IPS DF 4.7 (cell line): ENCODE data around the gene NEU2.
"Not testable (repeated sequence)": the region's sequence is repeated elsewhere in the genome, so short reads cannot be mapped to it uniquely, and the experiment has no call there.

ENCODE experiments used
- DNase-seq: peaks from one replicate; pipeline ENCODE4 v3.0.0-alpha.2; 2013; ENCODE audit warnings: low spot score; ENCODE audit errors: extremely low read depth

Gene NEU2

GRCh38 chr2:233010569-233011267 lies 21.8 kb upstream of the NEU2 start:
- no peak for DNase-seq

GRCh38 chr2:233011268-233011650 lies 21.2 kb upstream of the NEU2 start:
- DNase-seq, result no peak

GRCh38 chr2:233011702-233012131 lies 20.8 kb upstream of the NEU2 start:
- no peak for DNase-seq

GRCh38 chr2:233012301-233012971 lies 20.0 kb upstream of the NEU2 start:
- DNase-seq, result no peak

- no peak for DNase-seq
These were observed 19.4 kb upstream of the NEU2 start, which contains the start of gene NGEF for GRCh38 chr2:233013027-233013461. Gene NGEF, minus strand, starts transcription at chr2:233013256. Its CDS starts 38,366 bp downstream, at chr2:232974890.

GRCh38 chr2:233013650-233014049 lies 18.8 kb upstream of the NEU2 start:
- DNase-seq, result no peak

GRCh38 chr2:233015019-233015645 lies 17.3 kb upstream of the NEU2 start:
- no peak for DNase-seq

GRCh38 chr2:233017947-233018346 lies 14.5 kb upstream of the NEU2 start:
- no peak for DNase-seq

- not testable (repeated sequence) for DNase-seq
These were observed 12.9 kb upstream of the NEU2 start for GRCh38 chr2:233019610-233020009.

- DNase-seq, result no peak
These were observed 12.0 kb upstream of the NEU2 start for GRCh38 chr2:233020454-233020853.

- no peak for DNase-seq
These were observed 10.7 kb upstream of the NEU2 start for GRCh38 chr2:233021771-233022170.

GRCh38 chr2:233022561-233022960 lies 9.9 kb upstream of the NEU2 start:
- DNase-seq, result no peak

GRCh38 chr2:233023007-233023760 lies 9.3 kb upstream of the NEU2 start:
- DNase-seq, result no peak

GRCh38 chr2:233023761-233024410 lies 8.6 kb upstream of the NEU2 start:
- DNase-seq, result no peak

GRCh38 chr2:233025706-233026105 lies 6.8 kb upstream of the NEU2 start:
- no peak for DNase-seq

GRCh38 chr2:233026198-233026813 lies 6.2 kb upstream of the NEU2 start:
- DNase-seq, result no peak

GRCh38 chr2:233029321-233029720 lies 3.2 kb upstream of the NEU2 start:
- no peak for DNase-seq

- DNase-seq, result no peak
These were observed 644 bp upstream of the NEU2 start for GRCh38 chr2:233031556-233032500.

GRCh38 chr2:233033672-233034071 lies 1.2 kb downstream of the NEU2 start:
- DNase-seq, result no peak
